Right lung (tissue), 5 donors: Measurements from ENCODE around the gene DFFA. TPM values are rescaled to one million over a fixed set of nuclear protein-coding genes. Genes with fewer than 3 reads are reported as not detected.
"Not testable (repeated sequence)": the region's sequence is repeated elsewhere in the genome, so short reads cannot be mapped to it uniquely, and the experiment has no call there.

Source experiments
- DNase-seq, 2 donors: peaks; one replicate each; pipeline ENCODE4 v3.0.0-alpha.2; 2013
- polyA plus RNA-seq, 5 donors: library from polyadenylated mRNA; unstranded; fragments of 120-200 nt; gene quantifications; one replicate each; pipeline versions ENCODE4 v1.2.1 to v1.2.3, GENCODE V29; 2013; ENCODE audit warnings: inconsistent platforms in 1 of 5, low replicate concordance in 1 of 5; ENCODE audit not compliant: insufficient read length in 5 of 5, insufficient read depth in 1 of 5

DFFA gene
- polyA plus RNA-seq, 5 donors: 36.2 to 43.1 (median 40.4) TPM

GRCh38 chr1:10471411-10472219 lies 714 bp downstream of the DFFA start:
- DNase-seq: no peak

- no peak for DNase-seq
Measured at GRCh38 chr1:10470043-10470442, 2.3 kb downstream of the DFFA start.

GRCh38 chr1:10467078-10467477 lies 5.3 kb downstream of the DFFA start:
- no peak for DNase-seq

GRCh38 chr1:10459184-10459583 lies 13.1 kb downstream of the DFFA start:
- DNase-seq: no peak

- no peak for DNase-seq
Measured at GRCh38 chr1:10457875-10458274, 14.5 kb downstream of the DFFA start.

GRCh38 chr1:10457462-10457861 lies 14.9 kb downstream of the DFFA start:
- not testable (repeated sequence) for DNase-seq

- DNase-seq: no peak
Measured at GRCh38 chr1:10456661-10457060, 15.7 kb downstream of the DFFA start.

- no peak for DNase-seq
Measured at GRCh38 chr1:10456048-10456447, 16.3 kb downstream of the DFFA start.

GRCh38 chr1:10451287-10451686 lies 21.0 kb downstream of the DFFA start:
- no peak for DNase-seq

GRCh38 chr1:10450836-10451235 lies 21.5 kb downstream of the DFFA start:
- DNase-seq: no peak

GRCh38 chr1:10450156-10450814 lies 22.0 kb downstream of the DFFA start:
- no peak for DNase-seq

GRCh38 chr1:10449751-10450150 lies 22.6 kb downstream of the DFFA start, which contains the start of gene CORT:
Gene CORT (plus strand): TSS chr1:10450031. CDS start chr1:10450224, 193 bp downstream.
- DNase-seq: no peak

- DNase-seq: no peak
Measured at GRCh38 chr1:10446790-10447422, 25.4 kb downstream of the DFFA start.

GRCh38 chr1:10444795-10445397 lies 27.4 kb downstream of the DFFA start:
- DNase-seq: no peak

- no peak for DNase-seq
Measured at GRCh38 chr1:10444248-10444647, 28.1 kb downstream of the DFFA start.

GRCh38 chr1:10440794-10441193 lies 31.5 kb downstream of the DFFA start:
- DNase-seq: no peak

GRCh38 chr1:10440305-10440704 lies 32.0 kb downstream of the DFFA start:
- DNase-seq: no peak

- no peak for DNase-seq
Measured at GRCh38 chr1:10438677-10439163, 33.6 kb downstream of the DFFA start.

GRCh38 chr1:10437052-10437451 lies 35.3 kb downstream of the DFFA start:
- DNase-seq: no peak

- no peak for DNase-seq
Measured at GRCh38 chr1:10434590-10434989, 37.7 kb downstream of the DFFA start.

GRCh38 chr1:10433790-10434189 lies 38.5 kb downstream of the DFFA start:
- no peak for DNase-seq
